HG02981 (cell line): Measurements from ENCODE around the gene P3H2.

Experiments
- ATAC-seq: cut with Tn5 transposase; IDR thresholded peaks from one replicate; pipeline ENCODE4 v1.9.1; 2021; ENCODE audit warnings: mild to moderate bottlenecking, moderate library complexity; ENCODE audit not compliant: unreplicated experiment

Gene P3H2

GRCh38 chr3:189908646-189909045 is 212.1 kb downstream of the P3H2 start:
- ATAC-seq: no peak

- ATAC-seq: no peak
Measured at GRCh38 chr3:189907803-189908202, 212.9 kb downstream of the P3H2 start.
